Hepatocyte (in vitro differentiated cells): ENCODE data around the gene FSD1. TPM values are rescaled to one million over a fixed set of nuclear protein-coding genes. Genes with fewer than 3 reads are reported as not detected.

Source experiments
- DNase-seq: peaks from one replicate; pipeline ENCODE4 v3.0.0-alpha.2; 2016; ENCODE audit warnings: low spot score
- H2AFZ ChIP-seq: fragments of 200-600 bp; sonication (generic); 2 replicates; pipeline ENCODE4 v1.6.0; 2016; ENCODE audit warnings: antibody characterized with exemption, mild to moderate bottlenecking
- H3K27ac ChIP-seq: fragments of 200-600 bp; sonication (generic); 2 replicates; pipeline ENCODE4 v1.5.1; 2016; ENCODE audit warnings: mild to moderate bottlenecking
- H3K27me3 ChIP-seq: fragments of 200-600 bp; sonication (generic); 2 replicates; pipeline ENCODE4 v1.6.1; 2016
- H3K36me3 ChIP-seq: fragments of 200-600 bp; sonication (generic); replicated peaks from 2 replicates; pipeline ENCODE4 v1.5.1; 2016; ENCODE audit warnings: low read depth; ENCODE audit not compliant: insufficient read depth
- H3K4me1 ChIP-seq: fragments of 200-600 bp; sonication (generic); 2 replicates; pipeline ENCODE4 v1.5.1; 2016; ENCODE audit warnings: mild to moderate bottlenecking, moderate library complexity; ENCODE audit not compliant: insufficient read depth
- H3K4me2 ChIP-seq: fragments of 200-600 bp; sonication (generic); 2 replicates; pipeline ENCODE4 v1.6.0; 2016
- H3K4me3 ChIP-seq: fragments of 200-600 bp; sonication (generic); 2 replicates; pipeline ENCODE4 v1.5.1; 2016; ENCODE audit warnings: mild to moderate bottlenecking
- H3K79me2 ChIP-seq: fragments of 200-600 bp; sonication (generic); 2 replicates; pipeline ENCODE4 v1.6.0; 2017; ENCODE audit warnings: mild to moderate bottlenecking
- H3K9me2 ChIP-seq: fragments of 200-600 bp; sonication (generic); replicated peaks from 2 replicates; pipeline ENCODE4 v1.6.0; 2017; ENCODE audit warnings: mild to moderate bottlenecking; ENCODE audit not compliant: insufficient read depth
- H3K9me3 ChIP-seq: fragments of 200-600 bp; sonication (generic); 2 replicates; pipeline ENCODE4 v1.5.1; 2016; ENCODE audit warnings: low read depth, mild to moderate bottlenecking
- H4K20me1 ChIP-seq: fragments of 200-600 bp; sonication (generic); 2 replicates; pipeline ENCODE4 v1.6.0; 2016; ENCODE audit warnings: mild to moderate bottlenecking; ENCODE audit not compliant: insufficient read depth, poor library complexity, severe bottlenecking
- EZH2 ChIP-seq: fragments of 200-600 bp; sonication (generic); IDR thresholded peaks from 2 replicates; pipeline ENCODE4 v1.6.1; 2016; ENCODE audit warnings: antibody characterized with exemption, mild to moderate bottlenecking, borderline replicate concordance
- EZH2phosphoT487 ChIP-seq: fragments of 200-600 bp; sonication (generic); IDR thresholded peaks from one replicate; pipeline ENCODE4 v1.6.1; 2018; ENCODE audit warnings: antibody characterized with exemption, mild to moderate bottlenecking, low read depth, moderate library complexity; ENCODE audit not compliant: unreplicated experiment, severe bottlenecking
- WGBS: methylation state at CpG from one replicate; pipeline ENCODE4 v1.1.6; 2016; ENCODE audit warnings: low lambda C conversion rate; ENCODE audit errors: missing lambda C conversion rate; 5-methylcytosine and 5-hydroxymethylcytosine counted together
- polyA plus RNA-seq: library from polyadenylated mRNA; unstranded; fragments of >200 nt; fragmentation: Nextera tagmentation; extraction: Ambion mirVana; gene quantifications from 2 replicates; pipeline ENCODE4 v1.2.1, GENCODE V29; 2016
- total RNA-seq: library from RNA; depleted of rRNA; stranded (reverse); fragments of >200 nt; gene quantifications from 2 replicates; pipeline ENCODE4 v1.2.3, GENCODE V29; 2014
- TF ChIP-seq, protein P1 (sequence below): fragments of 200-600 bp; sonication (generic); IDR thresholded peaks from 2 replicates; pipeline ENCODE4 v1.5.1; 2016; ENCODE audit warnings: antibody characterized with exemption, mild to moderate bottlenecking; ENCODE audit not compliant: poor library complexity

The FSD1 gene
- total and polyA plus RNA-seq, 2 experiments from 2014 or later, result 2.8 to 6.3 TPM

DNA sequence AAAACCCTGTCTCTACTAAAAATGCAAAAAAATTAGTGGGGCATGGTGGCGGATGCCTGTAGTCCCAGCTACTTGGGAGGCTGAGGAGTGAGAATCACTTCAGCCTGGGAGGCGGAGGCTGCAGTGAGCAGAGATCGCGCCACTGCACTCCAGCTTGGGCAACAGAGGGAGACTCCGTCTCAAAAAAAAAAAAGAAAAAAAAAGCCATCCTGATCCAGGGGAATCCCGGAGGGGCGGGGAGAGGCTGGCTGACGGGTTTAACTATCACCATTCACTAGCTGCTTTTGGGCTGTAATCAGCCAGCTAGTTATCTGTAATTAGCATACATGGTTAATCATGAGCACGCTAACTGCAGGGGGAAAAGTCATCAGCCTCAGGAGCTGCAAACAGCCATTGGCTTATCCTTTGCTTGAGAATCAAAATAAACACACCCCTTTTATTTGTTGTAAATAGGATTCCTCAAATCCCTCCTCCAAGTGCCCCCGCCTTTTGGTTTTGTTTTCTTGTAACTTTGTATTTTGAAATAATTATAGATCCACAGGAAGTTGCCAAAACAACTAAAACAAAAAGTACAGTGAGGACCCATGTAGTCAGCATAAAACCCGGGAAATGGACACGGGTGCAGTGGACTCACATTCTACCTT lies 9.6 kb downstream of the FSD1 start:
- H3K9me3 ChIP-seq, result no peaks in the 10 kb centered on the region
- 91% methylated on average over 12 of the region's 12 CpGs for WGBS
- no peak overlapping the region for H3K27ac ChIP-seq
- no peaks in the 10 kb centered on the region for H3K9me2 ChIP-seq
- no peaks in the 10 kb centered on the region for H3K36me3 ChIP-seq
- H3K4me2 ChIP-seq, result no peak overlapping the region
- H2AFZ ChIP-seq, result no peak overlapping the region
- no peaks in the 10 kb centered on the region for H4K20me1 ChIP-seq
- no peaks in the 10 kb centered on the region for H3K4me1 ChIP-seq
- no peak overlapping the region for H3K4me3 ChIP-seq
- DNase-seq, result no peak
- H3K27me3 ChIP-seq, result no peaks in the 10 kb centered on the region
- TF ChIP-seq EZH2phosphoT487, result no peak
- TF ChIP-seq, protein P1, sequence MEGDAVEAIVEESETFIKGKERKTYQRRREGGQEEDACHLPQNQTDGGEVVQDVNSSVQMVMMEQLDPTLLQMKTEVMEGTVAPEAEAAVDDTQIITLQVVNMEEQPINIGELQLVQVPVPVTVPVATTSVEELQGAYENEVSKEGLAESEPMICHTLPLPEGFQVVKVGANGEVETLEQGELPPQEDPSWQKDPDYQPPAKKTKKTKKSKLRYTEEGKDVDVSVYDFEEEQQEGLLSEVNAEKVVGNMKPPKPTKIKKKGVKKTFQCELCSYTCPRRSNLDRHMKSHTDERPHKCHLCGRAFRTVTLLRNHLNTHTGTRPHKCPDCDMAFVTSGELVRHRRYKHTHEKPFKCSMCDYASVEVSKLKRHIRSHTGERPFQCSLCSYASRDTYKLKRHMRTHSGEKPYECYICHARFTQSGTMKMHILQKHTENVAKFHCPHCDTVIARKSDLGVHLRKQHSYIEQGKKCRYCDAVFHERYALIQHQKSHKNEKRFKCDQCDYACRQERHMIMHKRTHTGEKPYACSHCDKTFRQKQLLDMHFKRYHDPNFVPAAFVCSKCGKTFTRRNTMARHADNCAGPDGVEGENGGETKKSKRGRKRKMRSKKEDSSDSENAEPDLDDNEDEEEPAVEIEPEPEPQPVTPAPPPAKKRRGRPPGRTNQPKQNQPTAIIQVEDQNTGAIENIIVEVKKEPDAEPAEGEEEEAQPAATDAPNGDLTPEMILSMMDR, result no peak
- no peak for TF ChIP-seq EZH2
- H3K79me2 ChIP-seq, result no peaks in the 10 kb centered on the region

DNA sequence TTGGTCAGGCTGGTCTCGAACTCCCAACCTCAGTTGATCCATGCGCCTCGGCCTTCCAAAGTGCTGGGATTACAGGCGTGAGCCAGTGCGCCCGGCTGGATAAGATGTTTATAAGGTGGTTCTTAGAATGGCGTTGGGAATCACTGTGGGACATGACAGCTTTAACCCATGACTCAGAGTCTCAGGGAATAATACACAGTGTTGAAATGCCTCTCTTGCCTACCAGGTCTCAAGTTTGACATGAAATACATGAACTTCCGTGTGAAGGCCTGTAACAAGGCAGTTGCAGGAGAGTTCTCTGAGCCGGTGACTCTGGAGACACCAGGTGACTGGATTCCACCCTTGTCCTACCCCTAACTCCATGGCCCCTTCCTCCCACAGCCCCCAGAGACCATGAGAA lies 12.6 kb downstream of the FSD1 start:
- Histone ChIP-seq H4K20me1 (no peaks in the 10 kb centered on the region), H3K9me3 (no peaks in the 10 kb centered on the region), H2AFZ (no peak overlapping the region), H3K27me3 (no peaks in the 10 kb centered on the region), H3K9me2 (no peaks in the 10 kb centered on the region), H3K4me1 (no peaks in the 10 kb centered on the region), H3K4me2 (no peak overlapping the region), H3K27ac (no peak overlapping the region), H3K4me3 (no peak overlapping the region), H3K79me2 (no peaks in the 10 kb centered on the region), H3K36me3 (no peaks in the 10 kb centered on the region)
- TF ChIP-seq EZH2phosphoT487, result no peak
- TF ChIP-seq EZH2, result no peak
- TF ChIP-seq, protein P1, result no peak
- no peak for DNase-seq
- WGBS, result 97% methylated on average over 9 of the region's 9 CpGs

DNA sequence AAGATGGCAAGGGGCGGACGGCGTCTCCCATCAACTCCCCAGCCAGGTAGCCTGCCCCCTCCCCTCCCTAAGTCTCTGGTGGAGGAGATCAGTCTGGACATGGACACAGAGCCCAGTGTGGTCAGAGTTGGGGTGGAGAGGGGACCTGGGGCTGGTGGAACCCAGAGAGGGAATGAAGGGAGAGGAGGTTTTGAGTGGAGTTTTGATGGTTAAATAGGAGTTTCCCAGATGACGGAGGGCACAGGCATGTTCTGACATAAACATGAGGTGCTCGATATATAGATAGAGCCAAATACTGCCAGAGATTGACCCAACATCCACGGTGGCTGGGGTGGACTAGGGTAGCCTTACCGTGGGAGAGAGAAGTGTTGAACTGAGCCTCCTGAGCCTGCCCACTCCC lies 14.1 kb downstream of the FSD1 start:
- H2AFZ ChIP-seq, result no peak overlapping the region
- H3K4me3 ChIP-seq, result no peak overlapping the region
- no peak for DNase-seq
- H3K27me3 ChIP-seq, result no peaks in the 10 kb centered on the region
- H3K9me3 ChIP-seq, result no peaks in the 10 kb centered on the region
- no peaks in the 10 kb centered on the region for H3K79me2 ChIP-seq
- no peak overlapping the region for H3K4me2 ChIP-seq
- WGBS, result 94% methylated on average over 7 of the region's 7 CpGs
- no peaks in the 10 kb centered on the region for H3K36me3 ChIP-seq
- no peaks in the 10 kb centered on the region for H4K20me1 ChIP-seq
- no peak for TF ChIP-seq EZH2
- TF ChIP-seq EZH2phosphoT487, result no peak
- TF ChIP-seq, protein P1, result no peak
- no peaks in the 10 kb centered on the region for H3K9me2 ChIP-seq
- H3K4me1 ChIP-seq, result no peaks in the 10 kb centered on the region
- H3K27ac ChIP-seq, result no peak overlapping the region
